ENCODE measurements around the gene C14orf132. TPM values are rescaled to one million over a fixed set of nuclear protein-coding genes. Genes with fewer than 3 reads are reported as not detected.

C14orf132 gene
- polyA plus RNA-seq, 1 donor (not counting 4 experiments of a cell fraction or from before 2014, with no cell fraction given) = 1.3 TPM

GRCh38 chr14:96103075-96103474 lies 63.9 kb downstream of the C14orf132 start:
- Histone ChIP-seq H3K36me3 (ENCODE audit: control insufficient read depth in 2 of 2, extremely low read depth in 1 of 2, insufficient read depth in 2 of 2, low read length in 2 of 2) (no peaks in the 10 kb centered on the region), H3K9me3 (ENCODE audit: control insufficient read depth, low read depth, low read length) (no peaks in the 10 kb centered on the region), H3K9me1 (ENCODE audit: control insufficient read depth, extremely low read depth, insufficient read depth, low read length) (no peaks in the 10 kb centered on the region), H3K4me3 (ENCODE audit: control insufficient read depth in 2 of 3, extremely low read depth in 1 of 3, insufficient read depth in 2 of 3, low read depth in 1 of 3, low read length in 3 of 3) (no peak overlapping the region), H3K4me2 (ENCODE audit: control insufficient read depth, extremely low read depth, insufficient read depth, low read depth, low read length) (no peak overlapping the region), H3K4me1 (ENCODE audit: control insufficient read depth, extremely low read depth, insufficient read depth, low read length) (peaks cover 3% of the 10 kb centered on the region), H2AFZ (ENCODE audit: control insufficient read depth, low read length) (no peak overlapping the region), H3K79me2 (ENCODE audit: control insufficient read depth, insufficient read depth, low read length) (no peaks in the 10 kb centered on the region), H3K27ac (ENCODE audit: control insufficient read depth, insufficient read depth, low read length) (no peak overlapping the region), H3K9ac (ENCODE audit: control insufficient read depth, extremely low read depth, insufficient read depth, low read length) (no peak overlapping the region), H3K27me3 (ENCODE audit: control insufficient read depth, extremely low read depth, insufficient read depth, low read length) (peaks cover 3% of the 10 kb centered on the region), H4K20me1 (ENCODE audit: control insufficient read depth, extremely low read depth, insufficient read depth, low read length) (no peaks in the 10 kb centered on the region)
- FAIRE-seq (no peak), DNase-seq (ENCODE audit: low read depth, low spot score) (no peak)
- no peak for TF ChIP-seq CTCF (optimal IDR thresholded peaks at IDR 0.05 in 1 of 3, IDR thresholded peaks at IDR 0.05 in 1 of 3, conservative IDR thresholded peaks at IDR 0.05 in 1 of 3; ENCODE audit: extremely low read depth in 1 of 3, insufficient read depth in 2 of 3, low read length in 3 of 3)
- TF ChIP-seq EZH2 (IDR thresholded peaks at IDR 0.05; ENCODE audit: low read length) = no peak
- dilution Hi-C loops (cut with MboI; ENCODE audit: extremely low pct_ligation_motif_present, low sequenced_read_pairs) = no loop called here

DNA sequence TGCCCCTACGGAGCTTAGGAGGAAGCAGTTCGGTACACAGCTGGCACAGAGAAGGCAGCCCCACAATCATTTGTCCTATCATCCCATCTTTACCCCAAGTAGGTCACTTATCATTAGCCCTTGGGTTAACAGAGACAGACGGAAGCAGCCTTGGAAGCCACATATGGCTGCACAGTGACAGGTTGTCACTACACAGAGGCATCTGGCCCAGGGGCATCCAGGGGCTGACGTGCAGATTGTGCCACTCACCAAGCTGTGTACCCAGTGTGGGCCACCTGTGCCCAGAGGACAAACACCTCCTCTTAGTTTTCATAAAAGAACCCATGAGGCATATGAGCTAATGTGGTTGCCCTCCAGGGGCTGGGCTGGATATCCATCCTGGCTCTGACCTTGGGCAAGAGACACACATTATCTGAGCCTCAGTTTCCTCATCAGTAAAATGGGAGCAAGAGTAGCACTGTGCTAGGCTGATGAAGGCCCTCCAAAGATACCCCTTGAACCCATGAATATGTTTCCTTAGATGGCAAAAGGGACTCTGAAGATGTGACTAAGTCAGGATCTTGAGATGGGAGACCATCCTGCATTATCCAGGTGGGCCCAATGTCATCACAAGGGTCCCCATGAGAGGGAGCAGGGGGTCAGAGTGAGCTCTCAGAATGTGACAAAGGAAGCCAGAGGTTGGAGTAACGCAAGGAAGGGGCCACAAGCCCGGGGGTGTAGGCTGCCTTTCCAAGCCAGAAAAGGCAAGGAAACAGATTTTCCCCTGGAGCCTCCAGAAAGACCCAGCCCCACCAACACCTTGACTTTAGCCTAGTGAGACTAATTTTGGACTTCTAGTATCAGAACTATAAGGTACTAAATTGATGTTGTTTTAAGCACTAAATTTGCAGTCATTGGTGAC lies 64.6 kb downstream of the C14orf132 start:
- Histone ChIP-seq H3K4me3 (ENCODE audit: control insufficient read depth in 2 of 3, extremely low read depth in 1 of 3, insufficient read depth in 2 of 3, low read depth in 1 of 3, low read length in 3 of 3) (no peak overlapping the region), H3K27me3 (ENCODE audit: control insufficient read depth, extremely low read depth, insufficient read depth, low read length) (peaks cover 7% of the 10 kb centered on the region), H3K4me1 (ENCODE audit: control insufficient read depth, extremely low read depth, insufficient read depth, low read length) (peaks cover 3% of the 10 kb centered on the region), H3K36me3 (ENCODE audit: control insufficient read depth in 2 of 2, extremely low read depth in 1 of 2, insufficient read depth in 2 of 2, low read length in 2 of 2) (no peaks in the 10 kb centered on the region), H3K9ac (ENCODE audit: control insufficient read depth, extremely low read depth, insufficient read depth, low read length) (no peak overlapping the region), H3K79me2 (ENCODE audit: control insufficient read depth, insufficient read depth, low read length) (no peaks in the 10 kb centered on the region), H3K27ac (ENCODE audit: control insufficient read depth, insufficient read depth, low read length) (no peak overlapping the region), H3K9me1 (ENCODE audit: control insufficient read depth, extremely low read depth, insufficient read depth, low read length) (no peaks in the 10 kb centered on the region), H3K4me2 (ENCODE audit: control insufficient read depth, extremely low read depth, insufficient read depth, low read depth, low read length) (no peak overlapping the region), H4K20me1 (ENCODE audit: control insufficient read depth, extremely low read depth, insufficient read depth, low read length) (no peaks in the 10 kb centered on the region), H3K9me3 (ENCODE audit: control insufficient read depth, low read depth, low read length) (no peaks in the 10 kb centered on the region), H2AFZ (ENCODE audit: control insufficient read depth, low read length) (no peak overlapping the region)
- no peak for FAIRE-seq
- DNase-seq (ENCODE audit: low read depth, low spot score) = no peak
- dilution Hi-C loops (cut with MboI; ENCODE audit: extremely low pct_ligation_motif_present, low sequenced_read_pairs) = no loop called here
- TF ChIP-seq CTCF (optimal IDR thresholded peaks at IDR 0.05 in 1 of 3, IDR thresholded peaks at IDR 0.05 in 1 of 3, conservative IDR thresholded peaks at IDR 0.05 in 1 of 3; ENCODE audit: extremely low read depth in 1 of 3, insufficient read depth in 2 of 3, low read length in 3 of 3) (no peak), EZH2 (IDR thresholded peaks at IDR 0.05; ENCODE audit: low read length) (no peak)

Measured in keratinocyte (primary cell).